HUES48 (cell line): ENCODE data around the gene LRRC8B.
"Not testable (repeated sequence)": the region's sequence is repeated elsewhere in the genome, so short reads cannot be mapped to it uniquely, and the experiment has no call there.

Source experiments
- H3K27ac ChIP-seq: one replicate; pipeline ENCODE4 v1.7.0; 2013; ENCODE audit warnings: low read depth, low read length, inconsistent platforms
- H3K27me3 ChIP-seq: 2 replicates; pipeline ENCODE4 v1.6.1; 2013; ENCODE audit warnings: mild to moderate bottlenecking, low read length; ENCODE audit not compliant: control insufficient read depth, insufficient read depth
- H3K36me3 ChIP-seq: 2 replicates; pipeline ENCODE4 v1.6.1; 2013; ENCODE audit warnings: low read length; ENCODE audit not compliant: control insufficient read depth, insufficient read depth
- H3K4me1 ChIP-seq: 2 replicates; pipeline ENCODE4 v1.6.1; 2013; ENCODE audit warnings: mild to moderate bottlenecking, low read length; ENCODE audit not compliant: control insufficient read depth, insufficient read depth
- H3K4me3 ChIP-seq: 2 replicates; pipeline ENCODE4 v1.5.1; 2013; ENCODE audit warnings: mild to moderate bottlenecking, low read depth, low read length
- H3K9ac ChIP-seq: 2 replicates; pipeline ENCODE4 v1.6.1; 2013; ENCODE audit warnings: mild to moderate bottlenecking, low read depth, low read length, moderate library complexity
- H3K9me3 ChIP-seq: 2 replicates; pipeline ENCODE4 v1.6.1; 2013; ENCODE audit warnings: low read length; ENCODE audit not compliant: control insufficient read depth, insufficient read depth

LRRC8B gene

DNA sequence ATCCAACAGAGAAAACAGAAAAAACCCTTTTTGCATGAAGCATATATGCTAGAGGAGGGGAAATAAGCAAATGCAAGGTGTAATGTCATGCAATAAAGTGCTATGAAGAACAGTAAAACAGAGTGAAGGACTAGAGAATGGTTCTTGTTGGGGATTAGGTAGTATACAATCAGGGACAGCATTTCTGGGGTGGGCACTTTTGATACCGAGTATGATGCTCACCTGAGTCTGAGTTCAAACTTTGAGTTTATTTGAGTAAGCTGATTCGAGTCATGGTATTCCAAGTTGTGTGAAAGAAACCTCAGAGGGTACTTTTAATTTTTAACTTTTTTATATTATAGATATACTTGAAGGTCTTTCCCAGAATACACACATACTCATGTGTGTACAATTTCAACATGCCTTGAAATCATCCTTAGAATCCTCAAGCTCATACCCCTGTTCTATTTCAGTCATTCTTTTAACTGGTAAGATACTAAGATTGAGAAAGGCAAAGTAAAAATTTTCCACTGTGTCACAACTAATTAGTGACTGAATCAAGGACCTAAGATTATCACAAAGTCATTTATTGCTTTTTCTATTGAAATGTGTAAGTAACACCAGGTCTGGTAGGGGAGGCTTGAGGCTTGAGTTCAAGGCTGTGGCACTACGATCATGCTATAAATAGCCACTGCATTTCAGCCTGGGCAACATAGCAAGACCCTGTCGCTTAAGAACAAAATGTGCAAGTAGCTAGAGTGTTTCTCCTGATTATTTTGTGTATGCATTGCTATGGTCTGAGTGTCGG lies 12.1 kb downstream of the LRRC8B start:
- Histone ChIP-seq H3K4me3 (no peak overlapping the region), H3K27me3 (no peaks in the 10 kb centered on the region), H3K9me3 (no peaks in the 10 kb centered on the region), H3K27ac (no peak overlapping the region), H3K9ac (no peak overlapping the region), H3K4me1 (peaks cover 3% of the 10 kb centered on the region; the same call in 1 of the 2 replicates), H3K36me3 (no peaks in the 10 kb centered on the region)

DNA sequence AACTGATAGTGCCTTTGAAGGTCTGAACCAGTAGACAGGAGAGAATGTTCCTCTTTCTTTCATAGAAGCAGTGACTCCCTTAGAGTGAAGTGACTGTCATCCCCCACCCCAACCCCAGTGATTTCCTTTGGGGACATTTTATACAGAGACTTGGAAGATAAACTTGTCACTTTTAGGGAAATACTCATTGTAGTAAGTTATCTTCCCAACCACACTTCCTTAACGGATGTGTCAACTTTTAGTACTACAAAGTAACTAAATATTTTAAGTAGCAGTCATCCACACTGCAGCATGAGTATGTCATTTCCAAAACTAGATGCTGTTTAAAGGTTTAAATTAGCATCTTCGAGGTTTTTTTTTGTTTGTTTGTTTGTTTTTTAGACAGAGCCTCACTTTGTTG lies 13.7 kb downstream of the LRRC8B start:
- H3K9me3 ChIP-seq, result no peaks in the 10 kb centered on the region
- H3K4me3 ChIP-seq, result no peak overlapping the region
- H3K9ac ChIP-seq, result no peak overlapping the region
- no peaks in the 10 kb centered on the region for H3K4me1 ChIP-seq
- no peaks in the 10 kb centered on the region for H3K27me3 ChIP-seq
- no peak overlapping the region for H3K27ac ChIP-seq
- no peaks in the 10 kb centered on the region for H3K36me3 ChIP-seq

DNA sequence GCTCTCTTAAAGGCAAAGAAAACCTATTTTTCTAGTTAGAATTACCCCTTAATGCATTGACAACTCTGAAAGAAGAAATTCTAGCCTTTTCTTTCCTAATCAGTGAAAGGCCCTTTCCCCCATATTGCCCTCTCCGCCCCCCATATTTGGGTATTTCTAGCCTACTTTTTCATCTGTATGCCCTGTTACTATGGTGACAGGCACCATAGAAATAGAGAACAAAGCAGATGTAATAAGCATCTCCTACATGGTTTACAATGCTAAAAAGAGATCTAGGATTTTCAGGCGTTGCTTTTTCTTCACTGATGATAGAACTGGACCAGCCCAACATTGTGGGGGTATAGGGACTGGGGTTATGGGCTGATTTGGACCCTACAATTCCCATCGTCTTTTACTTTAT lies 14.5 kb downstream of the LRRC8B start:
- Histone ChIP-seq H3K27ac (no peak overlapping the region), H3K9me3 (no peaks in the 10 kb centered on the region), H3K36me3 (no peaks in the 10 kb centered on the region), H3K4me1 (no peaks in the 10 kb centered on the region), H3K4me3 (no peak overlapping the region), H3K27me3 (no peaks in the 10 kb centered on the region), H3K9ac (no peak overlapping the region)

DNA sequence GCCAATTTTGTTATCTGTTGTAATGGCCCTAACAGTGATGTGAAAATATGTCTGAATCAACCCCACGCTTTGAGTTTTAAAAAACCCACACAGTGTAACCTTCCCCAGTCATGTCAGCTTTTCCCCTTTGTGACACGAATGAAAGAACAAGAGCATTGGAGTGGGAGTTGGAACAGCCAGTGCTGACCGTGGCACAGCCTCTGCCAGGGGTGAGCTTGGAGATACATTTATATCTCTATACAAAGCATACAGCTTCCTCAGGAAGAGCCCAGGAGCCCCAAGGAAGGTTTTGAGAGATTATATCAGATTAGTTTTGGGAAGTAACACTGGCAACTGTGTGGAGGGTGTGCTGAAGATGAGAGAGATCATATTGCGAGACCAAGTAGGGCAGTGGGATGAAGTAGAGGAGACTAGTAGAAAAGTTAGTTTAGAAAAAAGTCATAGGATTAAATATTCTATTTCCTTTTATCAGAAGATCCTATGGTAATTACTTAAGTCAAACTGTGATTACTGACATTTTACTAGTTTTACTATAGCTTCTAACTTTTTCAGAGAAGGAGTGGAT lies 15.9 kb downstream of the LRRC8B start:
- no peaks in the 10 kb centered on the region for H3K36me3 ChIP-seq
- H3K9me3 ChIP-seq, result no peaks in the 10 kb centered on the region
- H3K4me1 ChIP-seq, result no peaks in the 10 kb centered on the region
- H3K27ac ChIP-seq, result no peak overlapping the region
- H3K9ac ChIP-seq, result no peak overlapping the region
- no peaks in the 10 kb centered on the region for H3K27me3 ChIP-seq
- no peak overlapping the region for H3K4me3 ChIP-seq

DNA sequence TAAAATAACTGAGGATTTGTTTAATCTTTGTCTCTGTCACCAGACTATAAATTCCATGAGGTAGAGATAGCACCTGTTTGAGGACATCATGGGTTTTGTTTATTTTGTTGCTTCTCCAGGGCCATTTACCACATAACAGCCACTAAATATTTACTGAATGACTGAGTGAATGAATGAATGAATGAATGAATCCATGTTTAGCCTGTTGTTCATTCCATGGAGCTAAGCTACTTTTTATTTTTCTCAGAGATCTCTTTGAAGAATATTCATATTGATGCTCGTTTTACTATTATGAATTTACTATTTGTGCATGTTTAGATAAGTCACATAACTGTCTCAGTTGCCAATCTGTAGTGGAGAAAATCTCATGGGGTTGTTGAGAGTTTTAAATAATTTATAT lies 17.7 kb downstream of the LRRC8B start:
- Histone ChIP-seq H3K9me3 (no peaks in the 10 kb centered on the region), H3K4me1 (no peaks in the 10 kb centered on the region), H3K36me3 (no peaks in the 10 kb centered on the region), H3K27me3 (no peaks in the 10 kb centered on the region), H3K4me3 (no peak overlapping the region), H3K9ac (no peak overlapping the region), H3K27ac (no peak overlapping the region)

DNA sequence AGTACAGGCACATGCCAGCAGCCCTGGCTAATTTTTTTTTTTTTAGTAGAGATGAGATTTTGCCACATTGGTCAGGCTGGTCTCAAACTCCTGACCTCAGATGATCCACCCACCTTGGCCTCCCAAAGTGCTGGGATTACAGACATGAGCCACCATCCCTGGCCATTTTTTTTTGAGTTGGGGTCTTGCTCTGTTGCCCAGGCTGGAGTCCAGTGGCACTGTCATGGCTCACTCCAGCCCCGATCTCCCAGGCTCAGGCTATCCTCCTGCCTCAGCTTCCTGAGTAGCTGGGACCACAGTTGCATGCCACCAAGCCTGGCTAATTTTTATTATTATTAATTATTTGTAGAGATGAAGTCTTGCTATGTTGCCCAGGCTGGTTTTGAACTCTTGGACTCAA lies 19.0 kb downstream of the LRRC8B start:
- not testable (repeated sequence) for H3K36me3 ChIP-seq, H3K9ac ChIP-seq, H3K9me3 ChIP-seq, H3K27ac ChIP-seq, H3K4me3 ChIP-seq, H3K27me3 ChIP-seq, H3K4me1 ChIP-seq

DNA sequence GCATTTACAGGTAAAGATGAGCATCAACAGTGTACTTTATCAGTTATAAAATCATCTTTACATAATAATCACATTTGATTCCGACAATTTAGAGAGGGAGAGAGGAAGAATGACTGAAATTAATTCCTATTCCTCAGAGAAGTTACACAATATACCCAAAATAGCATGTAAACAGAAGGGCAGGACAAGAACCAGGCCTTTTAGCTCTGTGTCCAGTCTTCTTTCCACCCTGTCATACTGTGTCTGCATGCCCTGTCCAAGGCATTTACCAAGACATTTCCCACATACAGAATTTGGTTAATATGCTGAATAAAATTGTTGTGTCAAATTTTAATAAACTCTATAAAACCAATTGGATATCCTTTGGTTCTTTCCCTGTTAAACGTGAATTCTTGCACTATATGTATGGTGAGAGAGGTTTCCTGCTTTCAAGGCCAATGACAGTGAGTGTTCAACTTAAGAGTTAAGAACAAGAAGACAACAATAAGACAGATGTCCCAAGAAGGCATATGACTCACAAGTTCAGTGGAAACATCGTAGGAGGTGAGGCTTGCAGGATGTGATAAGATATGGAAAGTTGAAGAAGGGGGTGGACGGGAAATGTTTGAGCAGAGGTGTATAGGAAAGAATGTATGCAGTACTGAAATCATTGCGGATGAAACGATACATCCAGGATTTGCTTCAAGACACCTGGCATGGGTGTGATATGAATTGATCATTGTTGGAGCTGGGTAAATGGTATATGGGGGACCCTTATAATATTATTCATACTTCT lies 20.8 kb downstream of the LRRC8B start:
- H3K27me3 ChIP-seq, result no peaks in the 10 kb centered on the region
- H3K36me3 ChIP-seq, result no peaks in the 10 kb centered on the region
- no peak overlapping the region for H3K4me3 ChIP-seq
- no peak overlapping the region for H3K9ac ChIP-seq
- no peaks in the 10 kb centered on the region for H3K9me3 ChIP-seq
- H3K27ac ChIP-seq, result no peak overlapping the region
- H3K4me1 ChIP-seq, result peaks cover 11% of the 10 kb centered on the region

DNA sequence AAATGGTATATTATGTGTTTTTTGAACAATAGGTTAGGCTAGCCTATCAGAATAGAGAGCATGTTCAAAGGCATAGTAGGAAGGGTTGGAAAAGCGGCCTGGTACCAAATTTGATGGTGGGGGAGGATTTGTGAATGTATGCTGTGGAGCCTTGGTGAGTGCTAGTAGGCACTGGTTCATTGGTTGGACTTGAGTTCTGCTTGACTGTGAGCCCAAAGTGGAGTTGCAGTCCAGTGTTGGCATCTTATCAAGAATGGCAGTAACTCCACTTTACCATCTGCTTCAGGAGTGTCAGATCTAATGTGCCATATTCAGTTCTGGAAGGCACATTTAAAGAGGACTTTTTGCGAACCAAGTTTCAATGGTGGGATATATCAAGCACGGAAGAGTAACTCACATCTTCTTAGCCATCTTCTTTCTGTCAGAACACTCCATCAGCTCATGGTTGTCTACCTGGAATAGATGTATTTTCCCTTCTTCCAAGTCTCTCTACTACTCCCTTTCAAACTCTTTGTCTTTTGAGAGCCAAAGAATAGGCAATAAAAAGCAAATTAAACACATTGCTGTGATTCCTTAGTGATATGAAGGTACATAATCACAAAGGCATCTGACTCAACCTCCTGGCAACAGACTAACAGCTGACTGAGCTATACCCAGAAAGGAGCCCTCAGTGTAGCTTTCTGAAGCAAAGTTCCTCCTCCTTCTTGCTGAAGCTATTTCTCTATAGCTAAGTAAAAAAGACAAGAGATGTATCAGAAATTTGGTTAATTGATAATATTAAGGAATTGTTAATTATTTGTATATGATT lies 21.7 kb downstream of the LRRC8B start:
- no peaks in the 10 kb centered on the region for H3K27me3 ChIP-seq
- no peak overlapping the region for H3K27ac ChIP-seq
- H3K9ac ChIP-seq, result no peak overlapping the region

DNA sequence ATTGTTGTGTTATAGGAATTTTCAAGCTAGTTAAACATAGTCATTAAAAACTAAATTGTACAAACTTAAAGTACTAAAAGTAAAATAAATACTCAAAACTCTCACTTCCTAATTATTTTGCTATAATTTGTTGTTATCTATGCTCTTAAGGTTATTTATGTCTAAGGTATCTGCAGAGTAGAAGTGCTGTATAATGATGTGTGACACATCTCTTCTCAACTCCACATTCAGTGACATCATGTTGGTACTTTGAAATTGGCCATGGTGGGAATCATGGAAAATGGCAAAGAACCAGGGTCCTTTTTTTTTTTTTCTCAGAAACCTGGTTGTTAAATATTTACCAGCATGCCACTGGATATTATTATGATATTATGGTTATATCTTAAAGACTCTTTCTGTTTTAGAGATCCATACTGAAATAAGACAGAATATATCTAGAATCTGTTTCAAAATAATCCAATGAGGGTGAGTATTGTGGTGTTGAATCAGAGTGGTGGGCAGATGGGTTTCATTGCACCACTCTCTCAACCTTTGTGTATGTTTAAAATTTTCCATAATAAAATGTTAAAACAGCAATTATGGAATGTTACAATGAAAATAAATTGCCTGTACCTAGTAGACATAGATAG lies 22.4 kb downstream of the LRRC8B start:
- peaks cover 11% of the 10 kb centered on the region for H3K4me1 ChIP-seq
- H3K9me3 ChIP-seq, result no peaks in the 10 kb centered on the region
- H3K36me3 ChIP-seq, result no peaks in the 10 kb centered on the region
- H3K9ac ChIP-seq, result no peak overlapping the region
- H3K27me3 ChIP-seq, result no peaks in the 10 kb centered on the region
- H3K4me3 ChIP-seq, result no peak overlapping the region
- H3K27ac ChIP-seq, result no peak overlapping the region

More for the DNA sequence above, 21.7 kb downstream of the LRRC8B start:
- H3K4me3 ChIP-seq, result no peak overlapping the region
- no peaks in the 10 kb centered on the region for H3K9me3 ChIP-seq
- no peaks in the 10 kb centered on the region for H3K36me3 ChIP-seq
- peaks cover 11% of the 10 kb centered on the region for H3K4me1 ChIP-seq

DNA sequence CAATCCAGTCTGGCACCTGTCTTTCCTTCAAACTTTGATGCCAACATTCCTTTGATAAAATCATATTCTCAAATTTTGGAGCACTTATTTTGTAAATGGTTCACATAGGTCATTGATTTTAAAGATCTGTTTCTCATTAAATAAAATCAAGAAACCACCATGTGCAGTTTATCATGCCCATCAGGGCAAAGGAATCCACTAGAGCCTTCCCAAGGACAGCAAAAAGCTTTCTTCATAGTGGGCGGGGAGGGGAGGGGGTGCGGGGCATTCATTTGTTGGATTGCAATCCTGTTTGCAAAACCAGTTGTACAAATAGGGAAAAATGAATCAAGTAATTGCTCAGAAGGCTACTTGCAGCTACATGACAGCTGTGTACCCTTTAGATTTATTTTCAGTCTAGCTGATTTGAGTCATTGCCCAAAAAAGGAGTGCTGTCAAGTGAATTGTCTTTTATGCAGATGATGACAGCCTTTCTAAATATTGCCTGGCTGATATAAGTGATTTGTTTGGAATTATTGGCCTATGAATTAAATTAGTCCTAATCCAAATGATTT lies 23.0 kb downstream of the LRRC8B start:
- Histone ChIP-seq H3K4me3 (no peak overlapping the region), H3K9me3 (no peaks in the 10 kb centered on the region), H3K36me3 (no peaks in the 10 kb centered on the region), H3K9ac (no peak overlapping the region), H3K27me3 (no peaks in the 10 kb centered on the region), H3K27ac (no peak overlapping the region), H3K4me1 (peaks cover 14% of the 10 kb centered on the region)
